GM12878 (cell line): ENCODE results near the gene COL25A1. TPM values are rescaled to one million over a fixed set of nuclear protein-coding genes. Genes with fewer than 3 reads are reported as not detected.

Experiments used
- ATAC-seq: fragments of 200-7000 bp; cut with Tn5 transposase; 3 replicates; pipeline ENCODE4 v1.9.1; 2020; ENCODE audit warnings: mild to moderate bottlenecking, moderate library complexity
- BruUV-seq: library from RNA; stranded (reverse); fragments of 400-500 nt; replicated peaks from 2 replicates; lab custom pipeline; 2021; lab: Mats Ljungman, UMichigan
- CTCF ChIA-PET: fragments of 300-600 bp; sonication (Branson Sonifier 250); formaldehyde crosslinking; extraction: SDS; loops from one replicate; lab custom pipeline; 2021; ENCODE audit warnings: inconsistent platforms; lab: Yijun Ruan, JAX
- POLR2A ChIA-PET: fragments of 350-600 bp; formaldehyde crosslinking; extraction: SDS; loops from one replicate; lab custom pipeline; 2021; ENCODE audit warnings: inconsistent platforms; lab: Charles Lee
- RAD21 ChIA-PET: fragments of 300-600 bp; sonication (Branson Sonifier 250); formaldehyde crosslinking; loops from one replicate; lab custom pipeline; 2023; ENCODE audit warnings: antibody characterized with exemption; ENCODE audit not compliant: unreplicated experiment; lab: Charles Lee
- SMC1A ChIA-PET: fragments of 300-600 bp; sonication (Branson Sonifier 250); formaldehyde crosslinking; loops from one replicate; lab custom pipeline; 2023; ENCODE audit not compliant: unreplicated experiment, uncharacterized antibody; lab: Charles Lee
- DNase-seq: peaks from one replicate; pipeline ENCODE4 v3.0.0-alpha.2; 2011; ENCODE audit warnings: low read depth, low spot score
- FAIRE-seq: peaks from 3 replicates; lab custom pipeline; 2011; peaks lifted over from hg19 to GRCh38; lab: Jason Lieb, UNC
- H2AFZ ChIP-seq: 2 replicates; pipeline ENCODE4 v1.6.0; 2011; ENCODE audit warnings: low read depth, low read length, control low read depth; ENCODE audit not compliant: control insufficient read depth
- H3K27ac ChIP-seq: 2 replicates; pipeline ENCODE4 v1.5.1; 2011; ENCODE audit warnings: control low read depth; ENCODE audit not compliant: control insufficient read depth, insufficient read depth
- H3K27me3 ChIP-seq, 2 experiments: replicated peaks in 1 of 2; 2 replicates each; pipeline versions ENCODE4 v1.6.0 to v1.6.1; 2011; ENCODE audit warnings: low read length in 1 of 2; ENCODE audit not compliant: control insufficient read depth in 2 of 2, insufficient read depth in 2 of 2
- H3K36me3 ChIP-seq, 2 experiments: 2 replicates each; pipeline ENCODE4 v1.5.1; 2011; ENCODE audit warnings: low read length in 1 of 2; ENCODE audit not compliant: control insufficient read depth in 2 of 2, insufficient read depth in 2 of 2
- H3K4me1 ChIP-seq: 2 replicates; pipeline ENCODE4 v1.6.1; 2011; ENCODE audit warnings: mild to moderate bottlenecking, low read length, moderate library complexity, mixed read lengths; ENCODE audit not compliant: control insufficient read depth, insufficient read depth
- H3K4me2 ChIP-seq: 2 replicates; pipeline ENCODE4 v1.6.0; 2011; ENCODE audit warnings: control low read depth; ENCODE audit not compliant: control insufficient read depth, insufficient read depth
- H3K4me3 ChIP-seq: fragments of 200-600 bp; sonication (generic); 2 replicates; pipeline ENCODE4 v1.5.1; 2016
- H3K79me2 ChIP-seq: 2 replicates; pipeline ENCODE4 v1.6.0; 2011; ENCODE audit warnings: low read length; ENCODE audit not compliant: control insufficient read depth, insufficient read depth
- H3K9ac ChIP-seq: 2 replicates; pipeline ENCODE4 v1.8.0; 2011; ENCODE audit warnings: low read length, control low read depth, mixed read lengths; ENCODE audit not compliant: control insufficient read depth, insufficient read depth
- H3K9me3 ChIP-seq: replicated peaks from 3 replicates; pipeline ENCODE4 v1.5.1; 2011; ENCODE audit warnings: mild to moderate bottlenecking, low read length; ENCODE audit not compliant: control insufficient read depth, insufficient read depth
- H4K20me1 ChIP-seq: 2 replicates; pipeline ENCODE4 v1.6.0; 2011; ENCODE audit not compliant: control insufficient read depth, insufficient read depth
- BCL3 ChIP-seq: IDR thresholded peaks from 2 replicates; pipeline ENCODE4 v1.6.1; 2011; ENCODE audit warnings: borderline replicate concordance, low read depth, mild to moderate bottlenecking, moderate library complexity, low read length; ENCODE audit not compliant: insufficient read depth, poor library complexity, severe bottlenecking
- DPF2 ChIP-seq: fragments of 450-650 bp; IDR thresholded peaks from 2 replicates; pipeline ENCODE4 v1.6.1; 2017; ENCODE audit warnings: mild to moderate bottlenecking
- EGR1 ChIP-seq, 2 experiments: IDR thresholded peaks; 1 replicate in 1 of 2; 2 replicates in 1 of 2; pipeline ENCODE4 v1.6.1; 2011 to 2012; ENCODE audit warnings: low read depth in 2 of 2, low read length in 2 of 2, borderline replicate concordance in 1 of 2, mild to moderate bottlenecking in 1 of 2, moderate library complexity in 1 of 2
- MEF2B ChIP-seq: fragments of 450-650 bp; IDR thresholded peaks from 2 replicates; pipeline ENCODE4 v1.6.1; 2018; ENCODE audit warnings: mild to moderate bottlenecking, moderate library complexity; ENCODE audit not compliant: partially characterized antibody, poor library complexity, severe bottlenecking
- NR2C1 ChIP-seq: fragments of 450-650 bp; IDR thresholded peaks from 2 replicates; pipeline ENCODE4 v1.6.1; 2017; ENCODE audit warnings: antibody characterized with exemption, mild to moderate bottlenecking, moderate library complexity
- PAX8 ChIP-seq: fragments of 450-650 bp; IDR thresholded peaks from 2 replicates; pipeline ENCODE4 v1.6.1; 2017; ENCODE audit warnings: mild to moderate bottlenecking, moderate library complexity
- RAD51 ChIP-seq: fragments of 450-650 bp; IDR thresholded peaks from 2 replicates; pipeline ENCODE4 v1.6.1; 2016; ENCODE audit warnings: moderate library complexity, mild to moderate bottlenecking, inconsistent platforms
- SUZ12 ChIP-seq: fragments of 200-600 bp; sonication (generic); IDR thresholded peaks from one replicate; pipeline ENCODE4 v1.6.1; 2018; ENCODE audit warnings: antibody characterized with exemption, mild to moderate bottlenecking; ENCODE audit not compliant: unreplicated experiment
- TAF1 ChIP-seq: IDR thresholded peaks from 2 replicates; pipeline ENCODE4 v1.6.1; 2011; ENCODE audit warnings: mild to moderate bottlenecking, low read depth, low read length, borderline replicate concordance
- TBL1XR1 ChIP-seq: IDR thresholded peaks from 2 replicates; pipeline ENCODE4 v1.6.1; 2012; ENCODE audit warnings: low read depth, low read length, improper control_type of control experiment
- ZSCAN29 ChIP-seq: fragments of 450-650 bp; IDR thresholded peaks from 2 replicates; pipeline ENCODE4 v1.6.1; 2017; ENCODE audit warnings: mild to moderate bottlenecking, moderate library complexity
- WGBS: methylation state at CpG from one replicate; pipeline ENCODE4 v1.1.6; 2016; ENCODE audit warnings: low lambda C conversion rate; ENCODE audit not compliant: insufficient replicate concordance, insufficient coverage; ENCODE audit errors: missing lambda C conversion rate; 5-methylcytosine and 5-hydroxymethylcytosine counted together
- in situ Hi-C: fragments of 300-500 bp; cut with MboI; formaldehyde crosslinking; loops from 9 replicates; pipeline ENCODE4 v1.14.3; 2018; ENCODE audit warnings: mixed read lengths
- intact Hi-C: fragments of 100-400 bp; cut with micrococcal nuclease; formaldehyde crosslinking; loops from one replicate; pipeline ENCODE4 v1.14.2; 2022; ENCODE audit not compliant: unreplicated experiment
- polyA plus RNA-seq, 11 experiments: library from polyadenylated mRNA; depleted of rRNA in 4 of 11; unstranded in 6 of 11; stranded (reverse) in 5 of 11; fragments of >200 nt; fragmentation: Nextera tagmentation in 4 of 11; fragmentation: Illumina TruSeq in 1 of 11; extraction: Ambion mirVana in 4 of 11; extraction: Trizol in 1 of 11; gene quantifications; 1 replicate in 1 of 11; 2 replicates in 10 of 11; pipeline versions ENCODE4 v1.2.1 to v1.2.3, GENCODE V29; 2011 to 2016; ENCODE audit warnings: inconsistent platforms in 2 of 11, missing spikeins in 2 of 11, low read depth in 1 of 11
- total RNA-seq, 4 experiments: library from RNA; depleted of rRNA in 3 of 4; stranded (reverse); fragments of >200 nt in 3 of 4; fragmentation: Illumina TruSeq in 1 of 4; extraction: Trizol in 1 of 4; gene quantifications; 2 replicates each; pipeline versions ENCODE4 v1.2.1 to v1.2.3, GENCODE V29; 2013 to 2021
- TF ChIP-seq, protein P1 (sequence below): fragments of 450-650 bp; IDR thresholded peaks from 2 replicates; pipeline ENCODE4 v1.6.1; 2016; ENCODE audit warnings: mild to moderate bottlenecking
- TF ChIP-seq, protein P2 (sequence below), 3 experiments: IDR thresholded peaks in 2 of 3; conservative IDR thresholded peaks in 1 of 3; 2 replicates each; pipeline ENCODE4 v1.5.1; 2011; ENCODE audit warnings: low read depth in 3 of 3, low read length in 3 of 3, mild to moderate bottlenecking in 3 of 3, control low read depth in 2 of 3, moderate library complexity in 2 of 3, inconsistent platforms in 1 of 3, mixed read lengths in 1 of 3; ENCODE audit not compliant: control insufficient read depth in 2 of 3, insufficient read depth in 1 of 3; ENCODE audit errors: extremely low read depth in 1 of 3

The COL25A1 gene
- total and polyA plus RNA-seq, 10 of the 15 experiments (the other 5 are each of a cell fraction or from before 2014, with no cell fraction given), result 0.01 to 0.26 (median 0.12) TPM; not detected in 6

- DNase-seq (no peak), FAIRE-seq (no peak), ATAC-seq (no peak)
- Histone ChIP-seq H3K9me3 (no peaks in the 10 kb centered on the region), H3K4me1 (no peaks in the 10 kb centered on the region), H3K4me2 (no peak overlapping the region), H3K4me3 (no peak overlapping the region), H3K79me2 (no peaks in the 10 kb centered on the region), H3K9ac (no peak overlapping the region), H3K27ac (no peak overlapping the region), H3K36me3 (no peaks in the 10 kb centered on the region), H4K20me1 (no peaks in the 10 kb centered on the region), H3K27me3 (0 out of 4 replicates have a peak, but pooled peaks cover 0 to 2% of the 10 kb centered on the region in 2 experiments), H2AFZ (no peak overlapping the region)
- in situ Hi-C loops, result no loop called here
- ChIA-PET POLR2A (no interaction called here), SMC1A (no interaction called here), RAD21 (no interaction called here), CTCF (no interaction called here)
- intact Hi-C loops, result no loop called here
- BruUV-seq, result no TSS peak
- TF ChIP-seq, protein P1, sequence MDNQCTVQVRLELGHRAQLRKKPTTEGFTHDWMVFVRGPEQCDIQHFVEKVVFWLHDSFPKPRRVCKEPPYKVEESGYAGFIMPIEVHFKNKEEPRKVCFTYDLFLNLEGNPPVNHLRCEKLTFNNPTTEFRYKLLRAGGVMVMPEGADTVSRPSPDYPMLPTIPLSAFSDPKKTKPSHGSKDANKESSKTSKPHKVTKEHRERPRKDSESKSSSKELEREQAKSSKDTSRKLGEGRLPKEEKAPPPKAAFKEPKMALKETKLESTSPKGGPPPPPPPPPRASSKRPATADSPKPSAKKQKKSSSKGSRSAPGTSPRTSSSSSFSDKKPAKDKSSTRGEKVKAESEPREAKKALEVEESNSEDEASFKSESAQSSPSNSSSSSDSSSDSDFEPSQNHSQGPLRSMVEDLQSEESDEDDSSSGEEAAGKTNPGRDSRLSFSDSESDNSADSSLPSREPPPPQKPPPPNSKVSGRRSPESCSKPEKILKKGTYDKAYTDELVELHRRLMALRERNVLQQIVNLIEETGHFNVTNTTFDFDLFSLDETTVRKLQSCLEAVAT, result no peak
- TF ChIP-seq PAX8 (no peak), TAF1 (no peak), DPF2 (no peak), RAD51 (no peak), TBL1XR1 (no peak), NR2C1 (no peak), BCL3 (no peak), MEF2B (no peak), SUZ12 (no peak), EGR1 (IDR thresholded peaks at IDR 0.05; ENCODE audit: borderline replicate concordance in 1 of 2, low read depth in 2 of 2, low read length in 2 of 2) (no peak), ZSCAN29 (no peak)
- TF ChIP-seq, protein P2, sequence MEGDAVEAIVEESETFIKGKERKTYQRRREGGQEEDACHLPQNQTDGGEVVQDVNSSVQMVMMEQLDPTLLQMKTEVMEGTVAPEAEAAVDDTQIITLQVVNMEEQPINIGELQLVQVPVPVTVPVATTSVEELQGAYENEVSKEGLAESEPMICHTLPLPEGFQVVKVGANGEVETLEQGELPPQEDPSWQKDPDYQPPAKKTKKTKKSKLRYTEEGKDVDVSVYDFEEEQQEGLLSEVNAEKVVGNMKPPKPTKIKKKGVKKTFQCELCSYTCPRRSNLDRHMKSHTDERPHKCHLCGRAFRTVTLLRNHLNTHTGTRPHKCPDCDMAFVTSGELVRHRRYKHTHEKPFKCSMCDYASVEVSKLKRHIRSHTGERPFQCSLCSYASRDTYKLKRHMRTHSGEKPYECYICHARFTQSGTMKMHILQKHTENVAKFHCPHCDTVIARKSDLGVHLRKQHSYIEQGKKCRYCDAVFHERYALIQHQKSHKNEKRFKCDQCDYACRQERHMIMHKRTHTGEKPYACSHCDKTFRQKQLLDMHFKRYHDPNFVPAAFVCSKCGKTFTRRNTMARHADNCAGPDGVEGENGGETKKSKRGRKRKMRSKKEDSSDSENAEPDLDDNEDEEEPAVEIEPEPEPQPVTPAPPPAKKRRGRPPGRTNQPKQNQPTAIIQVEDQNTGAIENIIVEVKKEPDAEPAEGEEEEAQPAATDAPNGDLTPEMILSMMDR (IDR thresholded peaks at IDR 0.05 in 2 of 3, conservative IDR thresholded peaks at IDR 0.05 in 1 of 3; ENCODE audit: control insufficient read depth in 2 of 3, extremely low read depth in 1 of 3, insufficient read depth in 1 of 3, low read depth in 3 of 3, low read length in 3 of 3), result no peak
- 20% methylated on average over 3 of the region's 3 CpGs for WGBS
Observed at GRCh38 chr4:108900018-108900580, 402.4 kb downstream of the COL25A1 start.
